Panc1 (cell line): Measurements from ENCODE around the gene UBE2R2. TPM values are rescaled to one million over a fixed set of nuclear protein-coding genes. Genes with fewer than 3 reads are reported as not detected.
A peak's percentile ranks its signal among the peaks of the same experiment; 100 is the strongest.

Source experiments
- ATAC-seq: fragments of 200-7000 bp; cut with Tn5 transposase; 2 replicates; pipeline ENCODE4 v1.9.1; 2020; ENCODE audit warnings: mild to moderate bottlenecking, moderate library complexity
- BruUV-seq: library from RNA; stranded (reverse); fragments of 400-500 nt; replicated peaks from 2 replicates; lab custom pipeline; 2021; lab: Mats Ljungman, UMichigan
- CTCF ChIA-PET: fragments of 300-600 bp; sonication (Branson Sonifier 250); formaldehyde crosslinking; loops from one replicate; lab custom pipeline; 2022; ENCODE audit warnings: antibody characterized with exemption; lab: Charles Lee
- POLR2A ChIA-PET: fragments of 300-600 bp; sonication (Branson Sonifier 250); formaldehyde crosslinking; loops from one replicate; lab custom pipeline; 2022; ENCODE audit warnings: antibody characterized with exemption; lab: Charles Lee
- DNase-seq: peaks from one replicate; pipeline ENCODE4 v3.0.0-alpha.2; 2010; ENCODE audit warnings: low read depth, low spot score
- H3K27ac ChIP-seq: 2 replicates; pipeline ENCODE4 v1.5.1; 2011; ENCODE audit warnings: mild to moderate bottlenecking, low read length, inconsistent platforms
- H3K27me3 ChIP-seq: fragments of 200-500 bp; sonication (Bioruptor generic); 2 replicates; pipeline ENCODE4 v1.6.0; 2014; ENCODE audit warnings: low read length, inconsistent platforms; ENCODE audit not compliant: control insufficient read depth, insufficient read depth
- H3K36me3 ChIP-seq: fragments of 200-500 bp; sonication (Bioruptor generic); 2 replicates; pipeline ENCODE4 v1.5.1; 2014; ENCODE audit warnings: inconsistent platforms, mild to moderate bottlenecking, low read length, moderate library complexity; ENCODE audit not compliant: control insufficient read depth, insufficient read depth
- H3K4me1 ChIP-seq: 2 replicates; pipeline ENCODE4 v1.5.1; 2011; ENCODE audit warnings: inconsistent platforms, mild to moderate bottlenecking, low read length, moderate library complexity; ENCODE audit not compliant: control insufficient read depth, insufficient read depth
- H3K4me3 ChIP-seq, 2 experiments: 2 replicates each; pipeline ENCODE4 v1.5.1; 2011 to 2012; ENCODE audit warnings: low read depth in 2 of 2, low read length in 2 of 2, mild to moderate bottlenecking in 2 of 2, inconsistent platforms in 1 of 2, moderate library complexity in 1 of 2
- H3K9me3 ChIP-seq: fragments of 200-500 bp; sonication (Bioruptor generic); 2 replicates; pipeline ENCODE4 v1.5.1; 2014; ENCODE audit warnings: low read depth, mild to moderate bottlenecking, inconsistent platforms, low read length, moderate library complexity; ENCODE audit not compliant: control insufficient read depth, insufficient read depth
- CTCF ChIP-seq: fragments of 450-650 bp; IDR thresholded peaks from 2 replicates; pipeline ENCODE4 v1.5.1; 2017; ENCODE audit warnings: mild to moderate bottlenecking
- POLR2AphosphoS5 ChIP-seq: IDR thresholded peaks from 2 replicates; pipeline ENCODE4 v1.6.1; 2012; ENCODE audit warnings: mild to moderate bottlenecking, low read depth, low read length, moderate library complexity
- REST ChIP-seq, 2 experiments: IDR thresholded peaks; 2 replicates each; pipeline ENCODE4 v1.6.1; 2011 to 2012; ENCODE audit warnings: low read depth in 2 of 2, control low read depth in 1 of 2, low read length in 1 of 2, mild to moderate bottlenecking in 1 of 2, moderate library complexity in 1 of 2; ENCODE audit not compliant: insufficient read depth in 1 of 2
- SIN3A ChIP-seq: IDR thresholded peaks from 2 replicates; pipeline ENCODE4 v1.6.1; 2012; ENCODE audit warnings: low read depth, mild to moderate bottlenecking, low read length, moderate library complexity, borderline replicate concordance; ENCODE audit not compliant: insufficient read depth
- TCF7L2 ChIP-seq: IDR thresholded peaks from 2 replicates; pipeline ENCODE4 v1.6.1; 2011; ENCODE audit warnings: mild to moderate bottlenecking, low read depth, low read length, inconsistent platforms
- in situ Hi-C: cut with HindIII; loops from 2 replicates; pipeline ENCODE4 v1.10.0; 2016; ENCODE audit warnings: low sequenced_read_pairs, low pct_unique_long_range_greater_than_20kb
- intact Hi-C: fragments of 100-400 bp; cut with micrococcal nuclease; formaldehyde crosslinking; loops from one replicate; pipeline ENCODE4 v1.10.0; 2022; ENCODE audit not compliant: unreplicated experiment
- total RNA-seq: library from RNA; stranded (reverse); gene quantifications from one replicate; pipeline ENCODE4 v1.2.1, GENCODE V29; 2021; ENCODE audit not compliant: unreplicated experiment

Gene UBE2R2
- total RNA-seq, 1 experiment from 2014 or later: 67.2 TPM

GRCh38 chr9:33917036-33917435 lies 100.1 kb downstream of the UBE2R2 start:
- Histone ChIP-seq H3K4me3 (no peak overlapping the region), H3K27ac (no peak overlapping the region), H3K27me3 (no peaks in the 10 kb centered on the region), H3K36me3 (peaks cover 32% of the 10 kb centered on the region), H3K9me3 (no peaks in the 10 kb centered on the region), H3K4me1 (no peaks in the 10 kb centered on the region)
- no peak for DNase-seq
- intact Hi-C loops (loop anchor here (10.0 kb wide), 1 partner anchor 102 kb away; the partner anchor contains the start of gene UBE2R2), in situ Hi-C loops (no loop called here)
- POLR2A ChIA-PET: interaction anchor here (0.6 kb wide), 2 partner anchors 72 to 99 kb away, joined by 11 to 17 read pairs; no protein-coding TSS in a partner anchor
- BruUV-seq: no TSS peak
- TF ChIP-seq REST (IDR thresholded peaks at IDR 0.05; ENCODE audit: insufficient read depth in 1 of 2, low read depth in 2 of 2, low read length in 1 of 2) (no peak), CTCF (no peak), POLR2AphosphoS5 (no peak; the same call in 1 of the 2 replicates), TCF7L2 (no peak), SIN3A (no peak)
- CTCF ChIA-PET: interaction anchor here (0.5 kb wide), 1 partner anchor 179 kb away, joined by 7 read pairs; no protein-coding TSS in a partner anchor
- no peak for ATAC-seq

- ChIA-PET CTCF (interaction anchor here (0.6 kb wide), 1 partner anchor 117 kb away, joined by 9 read pairs; no protein-coding TSS in a partner anchor), POLR2A (no interaction called here)
- Histone ChIP-seq H3K4me1 (peaks cover under 1% of the 10 kb centered on the region; the same call in 1 of the 2 replicates), H3K27ac (no peak overlapping the region), H3K4me3 (no peak overlapping the region), H3K27me3 (no peaks in the 10 kb centered on the region), H3K9me3 (no peaks in the 10 kb centered on the region), H3K36me3 (peaks cover 40% of the 10 kb centered on the region)
- TSS peak; percentile 35 for BruUV-seq
- TF ChIP-seq CTCF (no peak), SIN3A (no peak), REST (IDR thresholded peaks at IDR 0.05; ENCODE audit: insufficient read depth in 1 of 2, low read depth in 2 of 2, low read length in 1 of 2) (no peak), TCF7L2 (no peak), POLR2AphosphoS5 (no peak; the same call in 1 of the 2 replicates)
- DNase-seq (no peak), ATAC-seq (no peak)
- intact Hi-C loops: loop anchor here (10.0 kb wide), 1 partner anchor 105 kb away; the partner anchor contains the start of gene UBE2R2
- in situ Hi-C loops: no loop called here
Measured at GRCh38 chr9:33919276-33919897, 102.4 kb downstream of the UBE2R2 start.
